ENCODE measurements around the gene CD300LD. TPM values are rescaled to one million over a fixed set of nuclear protein-coding genes. Genes with fewer than 3 reads are reported as not detected.
"Not testable (repeated sequence)": the region's sequence is repeated elsewhere in the genome, so short reads cannot be mapped to it uniquely, and the experiment has no call there.

Gene CD300LD
- total RNA-seq = not detected

GRCh38 chr17:74592087-74592990 lies at the start of gene CD300LD:
Gene CD300LD (minus strand): TSS chr17:74592283. CDS start chr17:74592202, 81 bp downstream.
- no peak for ATAC-seq

GRCh38 chr17:74641224-74641957 lies 49.3 kb upstream of the CD300LD start:
- no peak for ATAC-seq

- ATAC-seq = no peak
These were observed 47.6 kb upstream of the CD300LD start for GRCh38 chr17:74639704-74640151.

- ATAC-seq = no peak
These were observed 45.8 kb upstream of the CD300LD start for GRCh38 chr17:74637926-74638325.

- ATAC-seq = no peak
These were observed 45.2 kb upstream of the CD300LD start for GRCh38 chr17:74637265-74637664.

- not testable (repeated sequence) for ATAC-seq
These were observed 44.5 kb upstream of the CD300LD start for GRCh38 chr17:74636541-74637085.

GRCh38 chr17:74635418-74635817 lies 43.3 kb upstream of the CD300LD start:
- no peak for ATAC-seq

- ATAC-seq = peak; percentile 65
These were observed 41.2 kb upstream of the CD300LD start for GRCh38 chr17:74633326-74633725.

GRCh38 chr17:74632617-74633016 lies 40.5 kb upstream of the CD300LD start:
- ATAC-seq = no peak

- no peak for ATAC-seq
These were observed 39.7 kb upstream of the CD300LD start for GRCh38 chr17:74631468-74632450.

GRCh38 chr17:74630251-74630650 lies 38.2 kb upstream of the CD300LD start:
- not testable (repeated sequence) for ATAC-seq

- ATAC-seq = no peak
These were observed 33.6 kb upstream of the CD300LD start for GRCh38 chr17:74625661-74626060.

- no peak for ATAC-seq
These were observed 32.0 kb upstream of the CD300LD start for GRCh38 chr17:74624131-74624530.

- no peak for ATAC-seq
These were observed 31.6 kb upstream of the CD300LD start, which contains the start of gene CD300E for GRCh38 chr17:74623693-74624093. Gene CD300E (minus strand): TSS chr17:74623738. CDS start chr17:74623621, 117 bp downstream.

- ATAC-seq = no peak
These were observed 27.1 kb upstream of the CD300LD start for GRCh38 chr17:74619077-74619673.

- ATAC-seq = no peak
These were observed 26.4 kb upstream of the CD300LD start for GRCh38 chr17:74618451-74618850.

- no peak for ATAC-seq
These were observed 24.6 kb upstream of the CD300LD start for GRCh38 chr17:74616696-74617095.

- no peak for ATAC-seq
These were observed 20.0 kb upstream of the CD300LD start for GRCh38 chr17:74612046-74612445.

GRCh38 chr17:74610108-74610507 lies 18.0 kb upstream of the CD300LD start:
- no peak for ATAC-seq

- no peak for ATAC-seq
These were observed 16.4 kb upstream of the CD300LD start for GRCh38 chr17:74608511-74608910.

GRCh38 chr17:74607221-74607620 lies 15.1 kb upstream of the CD300LD start:
- no peak for ATAC-seq
